Measurements from ENCODE around the gene CPED1. TPM values are rescaled to one million over a fixed set of nuclear protein-coding genes. Genes with fewer than 3 reads are reported as not detected.

Gene CPED1
- total RNA-seq, 1 donor from 2014 or later: 0.09 TPM

DNA sequence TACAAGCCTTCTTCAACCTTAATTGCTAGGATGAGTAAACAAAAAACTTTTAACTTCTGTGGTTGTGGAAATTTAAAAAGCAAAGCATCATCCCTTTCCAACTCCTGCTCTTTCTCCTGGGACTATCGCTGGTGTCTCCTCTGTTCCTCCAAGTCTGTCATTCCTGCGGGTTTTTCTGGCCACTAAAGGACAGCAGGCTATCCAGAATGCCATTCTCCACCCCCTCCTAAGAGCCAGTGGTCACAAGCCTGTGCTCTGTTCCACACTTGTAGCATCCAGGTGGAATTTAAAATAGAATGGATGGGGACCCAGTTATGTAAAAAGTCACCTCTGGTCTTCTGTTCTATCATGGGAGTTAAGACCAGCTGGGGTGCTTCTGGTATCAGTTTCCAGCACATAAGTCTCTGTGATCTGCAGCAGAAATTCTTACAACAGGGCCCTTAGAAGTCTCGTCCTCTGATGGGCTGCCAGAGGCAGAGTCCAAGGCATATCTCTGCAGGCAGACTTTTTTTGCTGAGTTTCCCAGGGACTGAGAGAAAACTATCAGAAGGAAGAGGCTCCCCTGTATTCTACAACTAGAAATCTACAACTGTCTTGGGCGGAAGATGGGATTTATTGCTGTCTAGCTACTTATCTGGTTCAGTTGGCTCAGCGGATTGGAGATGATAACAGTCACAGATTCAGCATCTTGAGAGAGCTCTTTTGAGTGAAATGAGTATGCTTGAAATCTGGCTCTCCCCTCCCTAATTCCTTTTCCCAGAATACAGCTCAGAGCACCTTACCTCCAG lies 335.2 kb downstream of the CPED1 start:
- Mint-ChIP-seq H3K27ac (no peak overlapping the region), H3K36me3 (ENCODE audit: low read depth) (peaks cover 8% of the 10 kb centered on the region), H3K4me3 (no peak overlapping the region), H3K9me3 (no peaks in the 10 kb centered on the region), H3K27me3 (peaks cover 3% of the 10 kb centered on the region), H3K4me1 (peaks cover 11% of the 10 kb centered on the region)
- TF ChIP-seq, protein P1, sequence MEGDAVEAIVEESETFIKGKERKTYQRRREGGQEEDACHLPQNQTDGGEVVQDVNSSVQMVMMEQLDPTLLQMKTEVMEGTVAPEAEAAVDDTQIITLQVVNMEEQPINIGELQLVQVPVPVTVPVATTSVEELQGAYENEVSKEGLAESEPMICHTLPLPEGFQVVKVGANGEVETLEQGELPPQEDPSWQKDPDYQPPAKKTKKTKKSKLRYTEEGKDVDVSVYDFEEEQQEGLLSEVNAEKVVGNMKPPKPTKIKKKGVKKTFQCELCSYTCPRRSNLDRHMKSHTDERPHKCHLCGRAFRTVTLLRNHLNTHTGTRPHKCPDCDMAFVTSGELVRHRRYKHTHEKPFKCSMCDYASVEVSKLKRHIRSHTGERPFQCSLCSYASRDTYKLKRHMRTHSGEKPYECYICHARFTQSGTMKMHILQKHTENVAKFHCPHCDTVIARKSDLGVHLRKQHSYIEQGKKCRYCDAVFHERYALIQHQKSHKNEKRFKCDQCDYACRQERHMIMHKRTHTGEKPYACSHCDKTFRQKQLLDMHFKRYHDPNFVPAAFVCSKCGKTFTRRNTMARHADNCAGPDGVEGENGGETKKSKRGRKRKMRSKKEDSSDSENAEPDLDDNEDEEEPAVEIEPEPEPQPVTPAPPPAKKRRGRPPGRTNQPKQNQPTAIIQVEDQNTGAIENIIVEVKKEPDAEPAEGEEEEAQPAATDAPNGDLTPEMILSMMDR (IDR thresholded peaks at IDR 0.05): no peak
- ChIA-PET POLR2A (interaction anchor here (1.0 kb wide), 1 partner anchor 12 kb away, joined by 4 read pairs; no protein-coding TSS in a partner anchor), CTCF (interaction anchor here (0.9 kb wide), 1 partner anchor 13 kb away, joined by 3 read pairs; no protein-coding TSS in a partner anchor)
- intact Hi-C loops (cut with micrococcal nuclease): no loop called here
- DNase-seq (no peak), ATAC-seq (ENCODE audit: low read depth) (no peak)

DNA sequence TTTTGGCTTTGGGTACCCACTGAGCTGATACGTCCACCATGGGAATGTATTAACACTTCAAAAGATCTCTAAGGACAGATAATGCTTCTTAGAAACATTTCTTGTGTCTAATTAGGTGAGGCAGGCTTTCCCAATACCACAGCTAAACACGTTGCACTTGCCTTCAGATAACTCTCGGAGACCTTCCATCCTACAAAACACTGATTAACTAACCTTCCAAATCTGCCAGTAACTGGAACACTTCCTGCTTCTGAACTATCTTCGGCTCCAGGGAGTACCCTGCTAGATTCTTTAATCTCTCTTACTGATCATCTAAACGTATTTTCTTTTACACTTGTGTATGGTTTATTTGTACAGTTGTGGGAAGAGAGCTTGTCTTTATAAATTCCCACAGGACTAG lies 339.2 kb downstream of the CPED1 start:
- intact Hi-C loops (cut with micrococcal nuclease): loop anchor here (2.0 kb wide), 1 partner anchor 49 kb away; no protein-coding TSS in a partner anchor
- ChIA-PET CTCF (interaction anchor here (0.8 kb wide), 1 partner anchor 10 kb away, joined by 3 read pairs; no protein-coding TSS in a partner anchor), POLR2A (no interaction called here)
- DNase-seq (no peak), ATAC-seq (ENCODE audit: low read depth) (no peak)
- peaks cover 11% of the 10 kb centered on the region for H3K27me3 Mint-ChIP-seq
- H3K36me3 Mint-ChIP-seq (ENCODE audit: low read depth): peaks cover 11% of the 10 kb centered on the region
- TF ChIP-seq, protein P1 (IDR thresholded peaks at IDR 0.05): no peak
- H3K4me1 Mint-ChIP-seq: peaks cover 36% of the 10 kb centered on the region
- H3K27ac Mint-ChIP-seq: no peak overlapping the region
- H3K4me3 Mint-ChIP-seq: no peak overlapping the region
- H3K9me3 Mint-ChIP-seq: no peaks in the 10 kb centered on the region

DNA sequence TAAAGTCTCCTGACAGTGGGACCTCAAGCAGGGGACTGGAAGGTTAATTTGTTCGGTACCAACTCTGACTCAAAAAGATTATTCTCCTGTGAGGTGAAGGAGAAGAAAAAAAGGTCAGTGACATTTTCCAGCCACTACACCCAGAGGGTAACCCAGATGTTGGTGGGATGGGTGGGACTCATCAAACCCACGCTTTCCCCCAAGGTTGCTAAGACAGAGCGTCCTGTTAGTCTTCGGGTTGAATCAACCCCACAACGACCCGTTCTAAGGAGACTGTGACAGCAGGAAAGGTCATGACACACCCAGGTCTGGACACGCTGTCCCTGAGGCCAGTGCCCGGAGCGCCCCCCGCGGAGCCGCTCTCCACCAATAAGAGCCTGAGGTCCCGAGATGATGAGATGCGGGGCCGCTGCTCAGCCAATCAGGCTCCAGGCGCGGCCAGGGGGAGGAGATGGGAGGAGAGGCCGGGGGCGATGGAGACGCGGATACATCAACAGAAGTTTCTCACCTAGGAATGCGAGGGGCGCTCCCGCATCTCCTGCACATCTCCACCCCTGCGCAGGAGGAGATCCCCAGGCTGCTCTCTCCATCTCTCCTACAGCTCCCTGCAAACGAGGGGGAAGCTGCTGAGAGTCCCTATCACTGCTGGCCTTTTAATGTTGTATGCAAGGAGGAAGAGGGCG lies 340.1 kb downstream of the CPED1 start, which contains the start of gene WNT16:
WNT16 (plus strand) TSS at position 493 of the 683 bp plus-strand sequence. CDS start 293 bp downstream, outside the sequence.
- ATAC-seq (ENCODE audit: low read depth) (peak; percentile 66), DNase-seq (peak; percentile 44)
- TF ChIP-seq, protein P1 (IDR thresholded peaks at IDR 0.05): no peak
- Mint-ChIP-seq H3K27ac (peak within 1 kb of the TSS; percentile 85), H3K4me3 (peak within 1 kb of the TSS; percentile 91), H3K27me3 (peaks cover 11% of the 10 kb centered on the region), H3K4me1 (peaks cover 36% of the 10 kb centered on the region), H3K36me3 (ENCODE audit: low read depth) (peaks cover 11% of the 10 kb centered on the region), H3K9me3 (no peaks in the 10 kb centered on the region)
- intact Hi-C loops (cut with micrococcal nuclease): loop anchor here (1.0 to 2.0 kb wide), 5 partner anchors 14 to 219 kb away; no protein-coding TSS in a partner anchor
- POLR2A ChIA-PET: interaction anchor here (0.6 to 2.0 kb wide), 6 partner anchors 14 to 193 kb away, joined by 3 to 8 read pairs (median 5); partner anchors contain the start of gene FAM3C
- CTCF ChIA-PET: interaction anchor here (1.2 to 1.4 kb wide), 2 partner anchors 146 to 197 kb away, joined by 3 to 4 read pairs; no protein-coding TSS in a partner anchor

DNA sequence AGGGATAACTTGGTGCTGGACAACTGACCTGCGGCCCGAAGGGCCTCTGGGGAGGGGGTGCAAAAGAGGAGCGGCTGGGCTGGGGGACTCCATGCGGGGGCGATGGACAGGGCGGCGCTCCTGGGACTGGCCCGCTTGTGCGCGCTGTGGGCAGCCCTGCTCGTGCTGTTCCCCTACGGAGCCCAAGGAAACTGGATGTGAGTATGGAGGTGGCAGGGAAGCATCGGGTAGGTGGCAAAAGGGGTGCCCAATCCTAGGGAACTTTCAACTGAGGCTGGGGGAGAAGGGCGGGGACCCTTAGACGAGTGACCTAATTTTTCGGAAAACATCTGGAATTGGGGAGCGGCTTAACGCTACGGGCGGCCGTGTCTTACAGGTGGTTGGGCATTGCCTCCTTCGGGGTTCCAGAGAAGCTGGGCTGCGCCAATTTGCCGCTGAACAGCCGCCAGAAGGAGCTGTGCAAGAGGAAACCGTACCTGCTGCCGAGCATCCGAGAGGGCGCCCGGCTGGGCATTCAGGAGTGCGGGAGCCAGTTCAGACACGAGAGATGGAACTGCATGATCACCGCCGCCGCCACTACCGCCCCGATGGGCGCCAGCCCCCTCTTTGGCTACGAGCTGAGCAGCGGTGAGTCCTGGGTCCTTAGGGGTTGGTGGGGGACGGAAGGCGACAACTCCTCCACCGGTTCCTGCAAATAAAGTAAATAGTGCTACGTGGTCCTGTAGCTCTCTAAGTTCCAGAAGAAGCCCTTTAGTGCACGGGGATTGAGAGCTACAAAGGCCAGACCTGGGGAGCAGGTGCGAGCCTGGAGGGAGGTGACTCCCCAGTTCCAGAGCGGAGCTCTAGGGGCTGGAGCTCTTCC lies 340.9 kb downstream of the CPED1 start:
- TF ChIP-seq, protein P1 (IDR thresholded peaks at IDR 0.05): no peak
- peaks cover 13% of the 10 kb centered on the region for H3K36me3 Mint-ChIP-seq (ENCODE audit: low read depth)
- POLR2A ChIA-PET: interaction anchor here (0.6 to 2.0 kb wide), 15 partner anchors 14 to 379 kb away, joined by 3 to 14 read pairs (median 5); partner anchors contain the start of genes FAM3C and ING3
- DNase-seq (peak; percentile 43), ATAC-seq (ENCODE audit: low read depth) (peak; percentile 49)
- peaks cover 11% of the 10 kb centered on the region for H3K27me3 Mint-ChIP-seq
- H3K4me1 Mint-ChIP-seq: peaks cover 36% of the 10 kb centered on the region
- intact Hi-C loops (cut with micrococcal nuclease): loop anchor here (1.0 to 2.0 kb wide), 6 partner anchors 15 to 218 kb away; no protein-coding TSS in a partner anchor
- H3K27ac Mint-ChIP-seq: peak overlapping the region; percentile 85
- no peaks in the 10 kb centered on the region for H3K9me3 Mint-ChIP-seq
- H3K4me3 Mint-ChIP-seq: peak overlapping the region; percentile 91
- CTCF ChIA-PET: interaction anchor here (0.6 to 1.4 kb wide), 16 partner anchors 17 to 665 kb away, joined by 3 to 7 read pairs (median 4); no protein-coding TSS in a partner anchor
